ENCODE measurements around the gene EMILIN1. TPM values are rescaled to one million over a fixed set of nuclear protein-coding genes. Genes with fewer than 3 reads are reported as not detected.
A peak's percentile ranks its signal among the peaks of the same experiment; 100 is the strongest.
"Not testable (repeated sequence)": the region's sequence is repeated elsewhere in the genome, so short reads cannot be mapped to it uniquely, and the experiment has no call there.

EMILIN1 gene
- total RNA-seq, 1 experiment from 2014 or later = 1.2 TPM

GRCh38 chr2:27074738-27075565 is 3.5 kb upstream of the EMILIN1 start:
- Histone ChIP-seq H3K4ac (ENCODE audit: low read depth, low read length) (no peak overlapping the region), H3K79me2 (ENCODE audit: insufficient read depth, low read length) (peaks cover 5% of the 10 kb centered on the region; the same call in 1 of the 2 replicates), H3K4me1 (ENCODE audit: insufficient read depth, low read length) (no peaks in the 10 kb centered on the region), H2BK5ac (ENCODE audit: insufficient read length, low read length) (no peak overlapping the region), H3K27me3 (ENCODE audit: insufficient read depth, low read length) (no peaks in the 10 kb centered on the region), H3K23me2 (ENCODE audit: insufficient read length, low read depth, low read length, poor library complexity, severe bottlenecking) (peaks cover 12% of the 10 kb centered on the region), H3K27ac (ENCODE audit: insufficient read length, low read depth, low read length) (no peak overlapping the region), H4K20me1 (ENCODE audit: control insufficient read depth, insufficient read depth, insufficient read length) (no peaks in the 10 kb centered on the region), H4K5ac (ENCODE audit: insufficient read length, low read depth, low read length) (no peak overlapping the region), H2BK120ac (ENCODE audit: low read depth, low read length, poor library complexity, severe bottlenecking) (no peak overlapping the region), H4K91ac (ENCODE audit: insufficient read length, low read depth, low read length) (no peak overlapping the region), H2BK20ac (ENCODE audit: low read depth, low read length, poor library complexity, severe bottlenecking) (no peak overlapping the region), H2AFZ (ENCODE audit: low read length) (no peak overlapping the region), H3K23ac (ENCODE audit: insufficient read length, low read depth, low read length) (no peak overlapping the region), H3K9ac (ENCODE audit: extremely low read depth, insufficient read length, low read length) (no peak overlapping the region), H3K18ac (ENCODE audit: insufficient read length, low read depth, low read length) (no peak overlapping the region), H3K56ac (ENCODE audit: insufficient read length, low read depth, low read length) (no peak overlapping the region), H3K9me3 (ENCODE audit: control insufficient read depth, low read depth, low read length) (no peaks in the 10 kb centered on the region), H3T11ph (ENCODE audit: low read length) (no peak overlapping the region), H3K4me2 (ENCODE audit: insufficient read depth, insufficient read length, low read length) (no peak overlapping the region), H2BK15ac (ENCODE audit: low read depth, low read length) (no peak overlapping the region), H3K14ac (ENCODE audit: insufficient read depth, low read length) (no peak overlapping the region), H3K79me1 (ENCODE audit: insufficient read depth, low read depth, low read length, poor library complexity, severe bottlenecking) (no peaks in the 10 kb centered on the region), H2AK5ac (ENCODE audit: insufficient read length, low read length) (no peak overlapping the region), H2BK12ac (ENCODE audit: insufficient read length, low read depth, low read length) (no peak overlapping the region), H4K8ac (replicated peaks; ENCODE audit: insufficient read length, low read depth, low read length) (no peak overlapping the region)
- Mint-ChIP-seq H3K4me3 (peak overlapping the region in 1 of 2 experiments; percentile 42; a peak in 1 of 5 replicates), H3K36me3 (ENCODE audit: insufficient read depth in 1 of 3, low read depth in 3 of 3) (peaks cover 2 to 10% (median 8%) of the 10 kb centered on the region in 3 experiments; a peak in 6 of 7 replicates), H3K4me1 (peaks cover 24 to 32% of the 10 kb centered on the region in 2 experiments), H3K27me3 (ENCODE audit: low read depth) (peaks cover 20% of the 10 kb centered on the region), H3K27ac (no peak overlapping the region), H3K9me3 (no peaks in the 10 kb centered on the region)
- no peak for TF ChIP-seq CTCF (conservative IDR thresholded peaks at IDR 0.05)
- no CpG with 5 or more reads among the region's 4 CpGs for WGBS (ENCODE audit: extremely low coverage, insufficient read length, low lambda C conversion rate)
- DNase-seq = no peak

GRCh38 chr2:27075566-27075871 is 2.9 kb upstream of the EMILIN1 start:
- not testable (repeated sequence) for H2BK120ac ChIP-seq (ENCODE audit: low read depth, low read length, poor library complexity, severe bottlenecking); H3K36me3 Mint-ChIP-seq (ENCODE audit: insufficient read depth in 1 of 3, low read depth in 3 of 3); H3K56ac ChIP-seq (ENCODE audit: insufficient read length, low read depth, low read length); H3K4me2 ChIP-seq (ENCODE audit: insufficient read depth, insufficient read length, low read length); H4K8ac ChIP-seq (replicated peaks; ENCODE audit: insufficient read length, low read depth, low read length); H3K9ac ChIP-seq (ENCODE audit: extremely low read depth, insufficient read length, low read length); H2AFZ ChIP-seq (ENCODE audit: low read length); H2BK20ac ChIP-seq (ENCODE audit: low read depth, low read length, poor library complexity, severe bottlenecking); H3K9me3 ChIP-seq (ENCODE audit: control insufficient read depth, low read depth, low read length); H3K4me1 ChIP-seq (ENCODE audit: insufficient read depth, low read length); H3K27ac Mint-ChIP-seq; H2BK5ac ChIP-seq (ENCODE audit: insufficient read length, low read length); H2BK15ac ChIP-seq (ENCODE audit: low read depth, low read length); H3K9me3 Mint-ChIP-seq; H3K79me1 ChIP-seq (ENCODE audit: insufficient read depth, low read depth, low read length, poor library complexity, severe bottlenecking); H4K91ac ChIP-seq (ENCODE audit: insufficient read length, low read depth, low read length); H2AK5ac ChIP-seq (ENCODE audit: insufficient read length, low read length); H3K23ac ChIP-seq (ENCODE audit: insufficient read length, low read depth, low read length); H3K27me3 ChIP-seq (ENCODE audit: insufficient read depth, low read length); DNase-seq; H4K5ac ChIP-seq (ENCODE audit: insufficient read length, low read depth, low read length); H3K14ac ChIP-seq (ENCODE audit: insufficient read depth, low read length); H3T11ph ChIP-seq (ENCODE audit: low read length); H3K4ac ChIP-seq (ENCODE audit: low read depth, low read length); H4K20me1 ChIP-seq (ENCODE audit: control insufficient read depth, insufficient read depth, insufficient read length); H3K18ac ChIP-seq (ENCODE audit: insufficient read length, low read depth, low read length); H3K79me2 ChIP-seq (ENCODE audit: insufficient read depth, low read length); H3K27ac ChIP-seq (ENCODE audit: insufficient read length, low read depth, low read length); H2BK12ac ChIP-seq (ENCODE audit: insufficient read length, low read depth, low read length); H3K4me3 Mint-ChIP-seq
- Mint-ChIP-seq H3K4me1 (peaks cover 22 to 33% of the 10 kb centered on the region in 2 experiments), H3K27me3 (ENCODE audit: low read depth) (peaks cover 20% of the 10 kb centered on the region)
- WGBS (ENCODE audit: extremely low coverage, insufficient read length, low lambda C conversion rate) = no CpG with 5 or more reads among the region's 6 CpGs
- peaks cover 12% of the 10 kb centered on the region for H3K23me2 ChIP-seq (ENCODE audit: insufficient read length, low read depth, low read length, poor library complexity, severe bottlenecking)

Measured in H9 (cell line).